Neutrophil (primary cell): ENCODE results near the gene SYNGR2.

Experiments
- H3K27ac ChIP-seq: fragments of 200-600 bp; sonication (generic); 2 replicates; pipeline ENCODE4 v1.5.1; 2016; ENCODE audit warnings: mild to moderate bottlenecking, moderate library complexity
- H3K27me3 ChIP-seq: fragments of 200-600 bp; sonication (generic); 2 replicates; pipeline ENCODE4 v1.6.0; 2016; ENCODE audit warnings: mild to moderate bottlenecking
- H3K36me3 ChIP-seq: fragments of 200-600 bp; sonication (generic); 2 replicates; pipeline ENCODE4 v1.5.1; 2017
- H3K4me1 ChIP-seq, 2 experiments: fragments of 200-600 bp in 1 of 2; sonication (generic) in 1 of 2; 1 replicate in 1 of 2; 2 replicates in 1 of 2; pipeline versions ENCODE4 v1.5.1 to v1.6.1; 2013 to 2016; ENCODE audit warnings: low read depth in 1 of 2, low read length in 1 of 2, mild to moderate bottlenecking in 1 of 2, moderate library complexity in 1 of 2; ENCODE audit not compliant: control insufficient read depth in 1 of 2, insufficient read depth in 1 of 2
- H3K4me3 ChIP-seq, 2 experiments: fragments of 200-600 bp in 1 of 2; sonication (generic) in 1 of 2; 1 replicate in 1 of 2; 2 replicates in 1 of 2; pipeline ENCODE4 v1.5.1; 2013 to 2016; ENCODE audit warnings: low read depth in 1 of 2, low read length in 1 of 2, mild to moderate bottlenecking in 1 of 2, moderate library complexity in 1 of 2
- H3K9me3 ChIP-seq: fragments of 200-600 bp; sonication (generic); 2 replicates; pipeline ENCODE4 v1.5.1; 2016
- CTCF ChIP-seq: fragments of 200-600 bp; sonication (generic); IDR thresholded peaks from 2 replicates; pipeline ENCODE4 v1.5.1; 2016; ENCODE audit warnings: antibody characterized with exemption

The SYNGR2 gene

GRCh38 chr17:78131172-78132083 lies 37.0 kb upstream of the SYNGR2 start:
- Histone ChIP-seq H3K4me1 (peaks cover 87 to 92% of the 10 kb centered on the region in 2 experiments), H3K36me3 (peaks cover 38% of the 10 kb centered on the region), H3K27me3 (no peaks in the 10 kb centered on the region), H3K4me3 (peak overlapping the region; percentile 80 to 87), H3K9me3 (no peaks in the 10 kb centered on the region), H3K27ac (peak overlapping the region; percentile 98)
- no peak for TF ChIP-seq CTCF

GRCh38 chr17:78132084-78132676 lies 36.2 kb upstream of the SYNGR2 start:
- TF ChIP-seq CTCF: no peak
- H3K4me3 ChIP-seq: peak overlapping the region; percentile 80 to 87
- no peaks in the 10 kb centered on the region for H3K27me3 ChIP-seq
- peaks cover 87 to 92% of the 10 kb centered on the region in 2 experiments for H3K4me1 ChIP-seq
- H3K27ac ChIP-seq: peak overlapping the region; percentile 98
- no peaks in the 10 kb centered on the region for H3K9me3 ChIP-seq
- peaks cover 44% of the 10 kb centered on the region for H3K36me3 ChIP-seq

DNA sequence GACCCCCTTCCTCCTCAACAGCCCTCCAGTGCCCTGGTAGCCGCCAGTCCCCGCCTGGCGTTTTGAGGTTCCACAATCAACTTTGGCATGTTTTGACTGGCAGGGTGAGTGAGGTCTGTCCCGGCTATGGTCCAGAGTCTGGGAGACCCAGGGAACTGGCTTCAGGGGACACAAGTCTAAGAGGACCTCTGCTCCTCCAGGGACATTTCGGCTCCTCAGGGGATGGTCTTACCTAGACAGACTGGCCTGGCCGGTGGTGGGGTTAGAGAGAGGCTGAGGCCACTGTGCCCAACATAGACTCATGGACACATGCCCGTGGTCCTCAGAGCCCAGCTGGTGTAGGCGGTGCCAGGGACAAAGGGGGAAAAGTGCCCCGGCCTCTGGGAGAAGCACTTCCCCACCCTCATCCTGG lies 35.6 kb upstream of the SYNGR2 start:
- peak overlapping the region; percentile 80 to 87 for H3K4me3 ChIP-seq
- TF ChIP-seq CTCF: no peak
- H3K27ac ChIP-seq: peak overlapping the region; percentile 98
- H3K27me3 ChIP-seq: no peaks in the 10 kb centered on the region
- peaks cover 44% of the 10 kb centered on the region for H3K36me3 ChIP-seq
- no peaks in the 10 kb centered on the region for H3K9me3 ChIP-seq
- peaks cover 87 to 92% of the 10 kb centered on the region in 2 experiments for H3K4me1 ChIP-seq

DNA sequence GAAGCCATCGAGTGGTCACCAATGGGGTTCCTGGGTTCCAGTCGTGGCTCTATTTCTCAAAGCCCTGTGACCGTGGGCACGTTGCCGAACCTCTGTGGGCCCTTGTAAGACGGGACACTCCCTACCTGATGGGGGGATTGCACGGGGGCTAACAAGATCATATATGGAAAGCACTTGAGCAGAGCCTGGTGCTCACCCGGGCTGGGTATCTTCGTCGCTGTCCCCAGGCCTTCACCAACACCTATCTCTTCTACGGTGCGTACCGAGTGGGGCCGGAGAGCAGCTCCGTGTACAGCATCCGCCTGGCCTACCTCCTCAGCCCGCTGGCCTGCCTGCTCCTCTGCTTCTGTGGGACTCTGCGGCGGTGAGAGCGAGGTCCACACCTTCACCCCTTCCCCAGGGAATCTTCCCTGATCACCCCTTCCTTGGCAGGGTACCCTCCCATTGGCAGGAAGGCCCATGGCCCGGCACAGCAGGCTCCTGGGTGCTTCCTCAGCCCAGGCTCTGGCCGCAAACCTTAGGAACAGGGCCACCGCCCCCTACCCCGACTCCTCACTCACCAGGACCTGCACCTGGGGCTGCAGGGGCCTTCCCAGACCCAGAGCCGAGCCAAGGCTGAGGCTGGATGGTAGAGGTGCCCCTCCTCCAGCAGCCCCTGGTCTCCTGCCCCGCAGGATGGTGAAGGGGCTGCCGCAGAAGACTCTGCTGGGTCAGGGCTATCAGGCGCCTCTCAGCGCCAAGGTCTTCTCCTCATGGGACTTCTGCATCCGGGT lies 35.0 kb upstream of the SYNGR2 start:
- peaks cover 47% of the 10 kb centered on the region for H3K36me3 ChIP-seq
- peak overlapping the region; percentile 80 to 87 for H3K4me3 ChIP-seq
- H3K27me3 ChIP-seq: no peaks in the 10 kb centered on the region
- H3K27ac ChIP-seq: peak overlapping the region; percentile 98
- TF ChIP-seq CTCF: no peak
- no peaks in the 10 kb centered on the region for H3K9me3 ChIP-seq
- H3K4me1 ChIP-seq: peaks cover 92 to 94% of the 10 kb centered on the region in 2 experiments
